Left lung (tissue), 10 donors: ENCODE measurements around the gene XKR7. TPM values are rescaled to one million over a fixed set of nuclear protein-coding genes. Genes with fewer than 3 reads are reported as not detected.

Experiments
- ATAC-seq: fragments of 200-7000 bp; cut with Tn5 transposase; one replicate; pipeline ENCODE4 v1.9.1; 2020; ENCODE audit warnings: moderate library complexity
- DNase-seq, 4 donors: peaks; one replicate each; pipeline ENCODE4 v3.0.0-alpha.2; 2013 to 2020
- H3K27ac ChIP-seq, 2 donors: fragments of 200-600 bp; sonication (generic) in 1 of 2; one replicate each; pipeline versions ENCODE4 v1.5.0 to v1.8.0; 2020 to 2021
- H3K27me3 ChIP-seq, 2 donors: fragments of 200-600 bp; sonication (generic) in 1 of 2; one replicate each; pipeline versions ENCODE4 v1.5.0 to v1.8.0; 2020 to 2021
- H3K36me3 ChIP-seq, 2 donors: fragments of 200-600 bp; sonication (generic) in 1 of 2; one replicate each; pipeline versions ENCODE4 v1.5.0 to v1.8.0; 2020 to 2021
- H3K4me1 ChIP-seq, 2 donors: fragments of 200-600 bp; one replicate each; pipeline ENCODE4 v1.8.0; 2021
- H3K4me3 ChIP-seq, 2 donors: fragments of 200-600 bp; sonication (generic) in 1 of 2; one replicate each; pipeline versions ENCODE4 v1.5.0 to v1.8.0; 2020 to 2021; ENCODE audit warnings: mild to moderate bottlenecking in 1 of 2
- H3K9me3 ChIP-seq, 2 donors: fragments of 200-600 bp; sonication (generic) in 1 of 2; one replicate each; pipeline versions ENCODE4 v1.5.0 to v1.8.0; 2020 to 2021
- CTCF ChIP-seq, 2 donors: fragments of 200-600 bp; sonication (generic) in 1 of 2; IDR thresholded peaks; one replicate each; pipeline versions ENCODE4 v1.5.0 to v1.8.0; 2021; ENCODE audit warnings: antibody characterized with exemption in 2 of 2
- intact Hi-C, 2 donors: fragments of 100-400 bp; cut with DNase I; formaldehyde crosslinking; loops; one replicate each; pipeline versions ENCODE4 v1.11.2 to v1.14.2; 2022
- polyA plus RNA-seq, 6 donors: library from polyadenylated mRNA; unstranded; fragments of 120-200 nt; gene quantifications; one replicate each; pipeline ENCODE4 v1.2.1, GENCODE V29; 2013; ENCODE audit not compliant: insufficient read length in 6 of 6
- total RNA-seq, 2 donors: library from RNA; stranded (reverse); fragmentation: NEBNext Ultra II Directional; extraction: Animal tissue kit (Norgen Biotek cat#: 25700); gene quantifications; one replicate each; pipeline ENCODE4 v1.2.1, GENCODE V29; 2021
- donor health status: DM: no; HTN: yes; CAD: no.
- donor health status: DM: no; HTN: no; CAD: no.

The XKR7 gene
- total and polyA plus RNA-seq, 8 donors: 0.05 to 0.19 (median 0.07) TPM; not detected in 1

GRCh38 chr20:31998246-31998645 lies 30.3 kb downstream of the XKR7 start:
- Histone ChIP-seq H3K36me3 (no peaks in the 10 kb centered on the region), H3K9me3 (no peaks in the 10 kb centered on the region), H3K4me1 (peaks cover 0 to 5% of the 10 kb centered on the region in 2 donors), H3K4me3 (no peak overlapping the region), H3K27me3 (peaks cover 19 to 44% of the 10 kb centered on the region in 2 donors), H3K27ac (no peak overlapping the region)
- ATAC-seq (no peak), DNase-seq (no peak)
- intact Hi-C loops: no loop called here
- TF ChIP-seq CTCF (IDR thresholded peaks at IDR 0.05): no peak

- H3K36me3 ChIP-seq: no peaks in the 10 kb centered on the region
- no peak for TF ChIP-seq CTCF (IDR thresholded peaks at IDR 0.05)
- ATAC-seq (no peak), DNase-seq (no peak)
- no peak overlapping the region for H3K27ac ChIP-seq
- H3K9me3 ChIP-seq: no peaks in the 10 kb centered on the region
- H3K4me1 ChIP-seq: peaks cover 0 to 7% of the 10 kb centered on the region in 2 donors
- intact Hi-C loops: no loop called here
- peaks cover 0 to 3% of the 10 kb centered on the region in 2 donors for H3K27me3 ChIP-seq
- H3K4me3 ChIP-seq: no peak overlapping the region
Measured at GRCh38 chr20:32003325-32003724, 35.4 kb downstream of the XKR7 start.

GRCh38 chr20:32004963-32005362 lies 37.0 kb downstream of the XKR7 start:
- no peak for TF ChIP-seq CTCF (IDR thresholded peaks at IDR 0.05)
- Histone ChIP-seq H3K27me3 (peaks cover 0 to 10% of the 10 kb centered on the region in 2 donors), H3K4me3 (no peak overlapping the region), H3K27ac (no peak overlapping the region), H3K4me1 (peaks cover 0 to 12% of the 10 kb centered on the region in 2 donors), H3K36me3 (no peaks in the 10 kb centered on the region), H3K9me3 (no peaks in the 10 kb centered on the region)
- DNase-seq (no peak), ATAC-seq (no peak)
- intact Hi-C loops: no loop called here

GRCh38 chr20:32006053-32006452 lies 38.1 kb downstream of the XKR7 start:
- ATAC-seq: no peak
- Histone ChIP-seq H3K27me3 (peaks cover 0 to 12% of the 10 kb centered on the region in 2 donors), H3K4me1 (peaks cover 0 to 12% of the 10 kb centered on the region in 2 donors), H3K36me3 (no peaks in the 10 kb centered on the region), H3K27ac (peak overlapping the region in 1 of 2 donors; percentile 39), H3K9me3 (no peaks in the 10 kb centered on the region), H3K4me3 (no peak overlapping the region)
- intact Hi-C loops: no loop called here
- DNase-seq: no peak
- TF ChIP-seq CTCF (IDR thresholded peaks at IDR 0.05): no peak

GRCh38 chr20:32006841-32007786 lies 39.2 kb downstream of the XKR7 start:
- Histone ChIP-seq H3K4me1 (peaks cover 0 to 12% of the 10 kb centered on the region in 2 donors), H3K27ac (peak overlapping the region in 1 of 2 donors; percentile 39), H3K4me3 (no peak overlapping the region), H3K27me3 (peaks cover 0 to 22% of the 10 kb centered on the region in 2 donors), H3K9me3 (no peaks in the 10 kb centered on the region), H3K36me3 (no peaks in the 10 kb centered on the region)
- no peak for TF ChIP-seq CTCF (IDR thresholded peaks at IDR 0.05)
- ATAC-seq (no peak), DNase-seq (no peak)
- intact Hi-C loops: no loop called here
